ENCODE measurements around the gene DACH1. TPM values are rescaled to one million over a fixed set of nuclear protein-coding genes. Genes with fewer than 3 reads are reported as not detected.

DACH1 gene
- total RNA-seq, 1 donor: 0.09 TPM

DNA sequence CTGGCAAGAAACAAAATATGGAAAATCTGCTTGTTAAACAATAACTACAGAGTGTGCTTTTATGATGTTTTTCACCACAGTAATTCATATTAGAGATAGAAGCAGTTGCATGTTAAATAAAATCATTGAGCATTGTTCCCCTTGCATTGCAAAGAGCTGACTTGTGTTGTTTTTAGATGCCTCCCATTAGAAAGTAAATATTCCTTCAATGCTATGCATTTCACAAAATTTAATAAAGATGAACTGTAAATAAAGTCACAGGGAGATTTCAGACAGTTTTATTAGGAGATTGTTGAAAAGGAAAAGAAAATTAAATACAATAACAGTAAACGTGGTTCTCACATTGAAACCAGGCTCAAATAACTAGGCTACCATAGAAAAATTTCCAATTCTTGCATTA lies 429.3 kb downstream of the DACH1 start:
- H3K4me3 ChIP-seq (ENCODE audit: low read depth, low read length): no peak overlapping the region
- TF ChIP-seq, protein P1, sequence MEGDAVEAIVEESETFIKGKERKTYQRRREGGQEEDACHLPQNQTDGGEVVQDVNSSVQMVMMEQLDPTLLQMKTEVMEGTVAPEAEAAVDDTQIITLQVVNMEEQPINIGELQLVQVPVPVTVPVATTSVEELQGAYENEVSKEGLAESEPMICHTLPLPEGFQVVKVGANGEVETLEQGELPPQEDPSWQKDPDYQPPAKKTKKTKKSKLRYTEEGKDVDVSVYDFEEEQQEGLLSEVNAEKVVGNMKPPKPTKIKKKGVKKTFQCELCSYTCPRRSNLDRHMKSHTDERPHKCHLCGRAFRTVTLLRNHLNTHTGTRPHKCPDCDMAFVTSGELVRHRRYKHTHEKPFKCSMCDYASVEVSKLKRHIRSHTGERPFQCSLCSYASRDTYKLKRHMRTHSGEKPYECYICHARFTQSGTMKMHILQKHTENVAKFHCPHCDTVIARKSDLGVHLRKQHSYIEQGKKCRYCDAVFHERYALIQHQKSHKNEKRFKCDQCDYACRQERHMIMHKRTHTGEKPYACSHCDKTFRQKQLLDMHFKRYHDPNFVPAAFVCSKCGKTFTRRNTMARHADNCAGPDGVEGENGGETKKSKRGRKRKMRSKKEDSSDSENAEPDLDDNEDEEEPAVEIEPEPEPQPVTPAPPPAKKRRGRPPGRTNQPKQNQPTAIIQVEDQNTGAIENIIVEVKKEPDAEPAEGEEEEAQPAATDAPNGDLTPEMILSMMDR (IDR thresholded peaks at IDR 0.05; ENCODE audit: insufficient read depth, low read length): no peak
- no peak for DNase-seq (ENCODE audit: low read depth)

DNA sequence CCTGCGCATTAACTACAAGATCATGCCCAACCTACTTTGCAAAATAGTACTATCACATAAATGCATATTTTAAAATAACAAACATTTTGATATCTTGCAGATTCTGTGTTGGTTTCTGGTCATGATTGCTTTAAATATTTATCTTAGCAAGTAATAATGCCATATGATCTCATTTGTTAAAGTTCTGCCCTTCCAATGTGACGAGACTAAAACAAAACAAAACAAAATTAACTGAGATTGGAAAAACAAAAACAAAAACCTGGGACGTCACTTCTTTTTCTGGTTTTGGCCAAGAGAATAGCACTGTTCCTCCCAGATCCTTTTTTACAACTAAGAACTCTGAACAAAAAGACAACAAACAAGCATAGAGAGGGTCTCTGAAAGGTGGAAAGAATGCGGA lies 436.3 kb downstream of the DACH1 start:
- DNase-seq (ENCODE audit: low read depth): no peak
- TF ChIP-seq, protein P1 (IDR thresholded peaks at IDR 0.05; ENCODE audit: insufficient read depth, low read length): no peak
- no peak overlapping the region for H3K4me3 ChIP-seq (ENCODE audit: low read depth, low read length)

DNA sequence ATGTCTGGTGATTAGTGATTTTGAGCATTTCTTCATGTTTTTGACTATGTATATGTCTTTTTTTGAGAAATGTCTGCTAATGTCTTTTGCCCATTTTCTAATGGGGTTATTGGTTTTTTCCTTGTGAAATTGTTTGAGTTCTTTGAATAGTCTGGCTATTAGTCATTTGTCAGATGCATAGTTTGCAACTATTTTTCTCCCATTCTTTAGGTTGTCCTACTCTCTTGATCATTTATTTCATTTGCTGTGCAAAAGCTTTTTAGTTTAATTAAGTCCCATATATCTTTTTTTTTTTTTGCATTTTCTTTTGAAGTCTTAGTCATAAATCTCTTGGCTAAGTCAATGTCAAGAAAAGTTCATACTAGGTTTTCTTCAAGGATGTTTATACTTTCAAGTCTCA lies 449.8 kb downstream of the DACH1 start:
- TF ChIP-seq, protein P1 (IDR thresholded peaks at IDR 0.05; ENCODE audit: insufficient read depth, low read length): no peak
- no peak for DNase-seq (ENCODE audit: low read depth)
- no peak overlapping the region for H3K4me3 ChIP-seq (ENCODE audit: low read depth, low read length)

DNA sequence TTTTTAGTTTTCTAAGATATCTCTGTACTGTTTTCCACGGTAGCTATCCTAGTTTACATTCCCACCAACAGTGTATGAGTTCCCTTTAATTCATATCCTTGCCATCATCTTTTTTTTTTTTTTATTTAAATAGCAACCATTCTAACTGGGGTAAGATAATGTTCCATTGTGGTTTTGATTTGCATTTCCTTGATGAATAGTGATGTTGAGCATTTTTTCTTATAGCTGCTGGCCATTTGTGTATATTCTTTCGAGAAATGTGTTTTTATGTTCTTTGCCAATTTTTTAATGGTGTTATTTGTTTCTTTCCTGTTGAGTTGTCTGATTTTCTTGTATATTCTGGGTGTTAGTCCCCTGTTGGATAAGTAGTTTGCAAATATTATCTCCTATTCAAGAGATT lies 454.8 kb downstream of the DACH1 start:
- TF ChIP-seq, protein P1 (IDR thresholded peaks at IDR 0.05; ENCODE audit: insufficient read depth, low read length): no peak
- H3K4me3 ChIP-seq (ENCODE audit: low read depth, low read length): no peak overlapping the region
- no peak for DNase-seq (ENCODE audit: low read depth)

DNA sequence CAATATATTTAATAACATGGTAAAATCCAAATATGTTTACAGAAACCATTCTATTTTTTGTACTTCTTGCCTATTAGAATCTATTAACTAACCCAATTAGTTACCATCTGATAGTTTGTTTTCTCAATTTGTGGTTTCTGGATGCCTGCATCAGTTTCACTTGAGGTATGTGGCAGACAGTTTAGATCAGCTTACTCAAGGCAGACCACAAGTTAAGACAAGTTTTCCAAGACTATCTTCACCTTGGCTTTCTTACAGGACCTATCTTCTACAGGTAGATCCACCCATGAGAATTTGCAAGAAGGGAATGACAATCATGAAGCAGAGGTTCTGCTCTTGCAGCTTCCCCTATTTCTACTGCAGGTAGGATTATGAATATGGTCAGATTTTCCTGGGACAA lies 458.6 kb downstream of the DACH1 start:
- DNase-seq (ENCODE audit: low read depth): no peak
- H3K4me3 ChIP-seq (ENCODE audit: low read depth, low read length): no peak overlapping the region
- TF ChIP-seq, protein P1 (IDR thresholded peaks at IDR 0.05; ENCODE audit: insufficient read depth, low read length): no peak

DNA sequence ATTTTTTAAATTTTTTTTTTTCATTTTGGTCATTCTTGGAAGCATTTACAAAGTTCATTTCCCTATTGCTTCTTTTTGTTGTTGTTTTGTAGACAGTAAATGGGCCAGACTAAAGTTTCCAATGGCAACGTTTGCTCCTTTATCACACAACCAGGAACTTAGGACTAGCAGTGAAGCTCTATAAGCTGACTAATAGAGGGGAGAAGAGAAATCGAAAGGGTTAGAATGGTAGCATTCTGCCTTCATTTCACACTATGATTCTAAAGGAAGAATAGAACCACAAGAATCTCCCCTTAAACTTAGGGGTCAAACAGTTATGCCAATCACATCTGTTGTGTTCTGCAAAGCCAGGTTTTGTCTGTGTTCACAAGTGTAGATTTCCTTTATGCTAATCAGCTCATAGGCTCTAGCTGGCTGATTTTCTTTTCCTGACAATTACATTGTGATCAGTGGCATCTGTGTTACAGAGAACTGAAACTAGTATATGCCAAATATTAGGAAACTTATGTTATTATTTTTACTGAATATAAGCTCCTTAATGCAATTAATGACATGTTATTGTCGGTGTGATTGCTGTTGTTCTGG lies 467.3 kb downstream of the DACH1 start:
- TF ChIP-seq, protein P1 (IDR thresholded peaks at IDR 0.05; ENCODE audit: insufficient read depth, low read length): no peak
- H3K4me3 ChIP-seq (ENCODE audit: low read depth, low read length): no peak overlapping the region
- no peak for DNase-seq (ENCODE audit: low read depth)

DNA sequence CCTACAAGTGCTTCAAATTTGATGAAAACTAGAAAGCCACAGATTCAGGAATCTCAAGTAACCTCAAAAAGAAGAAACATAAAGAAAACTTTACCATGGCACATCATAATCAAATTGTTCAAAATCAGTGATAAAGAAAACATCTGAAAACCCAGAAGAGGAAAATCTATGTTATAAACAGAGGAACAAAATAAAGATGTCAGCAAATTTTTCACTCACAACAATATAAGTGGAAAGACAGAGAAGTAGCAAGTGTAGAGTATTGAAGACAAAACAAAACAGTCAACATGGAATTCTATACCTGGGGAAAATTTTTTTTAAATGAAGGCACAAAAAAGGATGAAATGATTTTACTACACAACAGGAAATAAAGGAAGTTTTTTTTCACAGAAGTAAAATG lies 470.9 kb downstream of the DACH1 start:
- TF ChIP-seq, protein P1 (IDR thresholded peaks at IDR 0.05; ENCODE audit: insufficient read depth, low read length): no peak
- H3K4me3 ChIP-seq (ENCODE audit: low read depth, low read length): no peak overlapping the region
- no peak for DNase-seq (ENCODE audit: low read depth)
